Endometrial microvascular endothelial cells (primary cell): ENCODE measurements around the gene COIL. TPM values are rescaled to one million over a fixed set of nuclear protein-coding genes. Genes with fewer than 3 reads are reported as not detected.
"Not testable (repeated sequence)": the region's sequence is repeated elsewhere in the genome, so short reads cannot be mapped to it uniquely, and the experiment has no call there.

ENCODE experiments used
- in situ Hi-C: cut with HindIII; loops from 2 replicates; pipeline ENCODE4 v1.10.0; 2017; ENCODE audit warnings: low sequenced_read_pairs, low pct_unique_long_range_greater_than_20kb; ENCODE audit errors: inconsistent ontology term
- total RNA-seq: library from RNA; depleted of rRNA; stranded (reverse); fragments of >200 nt; gene quantifications from one replicate; pipeline ENCODE4 v1.2.3, GENCODE V29; 2015; ENCODE audit errors: inconsistent ontology term

COIL gene
- total RNA-seq, 1 donor from 2014 or later: 13.3 TPM

DNA sequence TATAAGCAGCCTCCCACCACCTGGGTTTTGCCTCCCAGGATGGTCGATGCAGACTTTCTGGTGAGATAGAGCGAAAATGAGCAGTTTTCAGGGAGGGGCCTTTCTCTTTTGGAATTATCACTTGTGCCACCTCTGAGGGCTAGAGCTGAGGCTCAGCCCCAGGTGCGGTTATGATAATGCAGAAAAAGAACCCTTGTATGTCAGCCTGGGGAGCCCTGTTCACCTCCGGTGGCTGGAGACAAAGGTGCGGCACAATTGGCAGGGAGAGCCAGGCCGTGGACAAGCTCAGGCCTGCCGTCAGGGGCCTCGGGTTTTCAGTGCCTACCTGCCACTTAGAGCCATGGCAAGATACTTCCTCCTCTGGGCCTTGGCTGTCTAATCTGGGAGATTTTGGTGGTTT is 21.5 kb upstream of the COIL start:
- in situ Hi-C loops: no loop called here

DNA sequence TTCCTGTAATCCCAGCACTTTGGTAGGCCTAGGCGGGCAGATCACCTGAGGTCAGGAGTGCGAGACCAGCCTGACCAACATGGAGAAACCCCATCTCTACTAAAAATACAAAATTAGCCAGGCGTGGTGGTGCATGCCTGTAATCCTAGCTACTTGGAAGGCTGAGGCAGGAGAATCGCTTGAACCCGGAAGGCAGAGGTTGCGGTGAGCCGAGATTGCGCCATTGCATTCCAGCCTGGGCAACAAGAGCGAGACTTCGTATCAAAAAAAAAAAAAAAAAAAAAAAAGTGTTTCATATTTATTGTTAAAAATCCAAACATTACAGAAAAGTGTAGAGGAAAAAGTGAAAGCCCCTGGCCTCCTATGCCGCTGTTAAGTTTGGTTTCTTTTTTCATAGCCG is 19.7 kb upstream of the COIL start:
- in situ Hi-C loops: not testable (repeated sequence)

DNA sequence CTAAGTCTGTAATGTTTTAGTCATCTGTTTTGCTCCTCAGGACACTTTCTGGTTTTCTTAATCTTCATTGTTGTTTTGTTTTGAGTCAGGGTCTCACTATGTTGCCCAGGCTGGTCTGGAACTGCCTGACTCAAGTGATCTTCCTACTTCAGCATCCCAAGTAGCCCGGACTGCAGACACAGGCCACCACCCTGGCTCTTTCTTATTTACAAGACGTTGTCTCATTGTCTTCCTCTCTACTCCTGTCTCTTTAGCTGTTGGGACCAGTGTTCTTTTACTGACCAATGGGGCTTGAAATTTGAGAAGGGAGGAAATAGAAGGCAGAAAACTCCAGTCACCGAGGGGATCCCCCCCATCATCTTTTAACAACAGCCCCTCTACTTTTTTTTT is 18.2 kb upstream of the COIL start:
- in situ Hi-C loops: no loop called here

DNA sequence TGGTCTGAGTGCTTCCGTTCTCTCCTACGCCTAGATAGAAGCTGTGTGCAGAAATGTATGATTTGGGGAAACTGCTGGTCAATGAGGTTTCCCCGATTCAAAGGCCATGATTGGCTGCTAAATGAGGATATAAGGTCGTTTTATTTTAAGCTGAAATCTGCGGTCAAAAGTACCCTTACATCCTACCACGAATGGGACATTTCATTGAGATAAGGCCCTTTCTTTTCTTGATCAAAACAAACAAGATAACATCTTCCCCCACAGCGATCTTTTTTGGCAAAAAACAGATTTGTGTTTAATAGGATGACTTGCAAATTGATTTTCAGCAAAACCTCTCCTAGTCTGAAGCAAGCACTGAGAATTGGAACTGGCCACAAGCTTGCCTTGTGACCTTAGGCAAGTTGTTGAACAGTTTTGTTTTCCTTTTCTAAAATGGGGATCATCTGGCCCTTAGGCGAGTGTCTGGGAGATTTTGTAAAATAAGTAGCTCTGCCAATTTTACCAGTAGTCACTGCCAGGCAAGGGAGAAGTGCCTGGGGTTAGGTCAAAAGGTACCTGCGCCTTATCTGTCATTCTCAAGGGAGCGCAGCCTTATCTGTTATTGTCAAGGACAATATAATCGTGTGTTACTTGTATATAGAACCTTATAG is 17.7 kb upstream of the COIL start:
- in situ Hi-C loops: no loop called here

DNA sequence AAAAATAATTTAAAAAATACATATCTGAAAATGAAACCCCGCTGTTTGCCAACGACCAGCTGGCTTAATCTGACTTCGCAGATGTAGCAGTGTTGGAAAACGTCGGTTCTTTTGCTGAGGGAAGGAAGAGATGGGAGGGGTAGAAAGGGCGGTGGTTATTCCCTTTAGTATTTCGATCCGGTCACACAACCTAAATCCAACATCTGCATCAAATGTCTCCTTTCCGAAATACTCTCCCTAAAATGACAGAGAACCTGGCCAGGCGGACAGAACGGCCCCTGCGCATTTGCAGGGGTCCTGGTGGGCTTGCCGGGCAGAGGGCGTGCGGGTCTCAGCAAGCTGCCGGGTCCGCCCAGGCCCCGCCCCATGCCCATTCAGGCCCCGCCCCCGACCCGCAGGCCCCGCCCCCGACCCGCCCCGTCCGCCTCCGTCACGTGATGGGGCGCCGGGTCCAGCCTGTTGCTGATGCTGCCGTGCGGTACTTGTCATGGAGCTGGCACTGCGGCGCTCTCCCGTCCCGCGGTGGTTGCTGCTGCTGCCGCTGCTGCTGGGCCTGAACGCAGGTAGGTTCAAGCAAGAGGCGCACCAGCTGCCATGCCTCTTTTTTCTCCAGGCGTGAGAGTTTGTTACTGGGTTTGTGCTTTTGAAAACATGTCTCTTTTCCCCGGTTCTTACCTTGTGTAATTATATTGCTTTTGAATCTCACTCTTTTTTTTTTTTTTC is 17.0 kb upstream of the COIL start, which contains the start of gene SCPEP1:
Gene SCPEP1, plus strand, starts transcription at position 459 of the 723 bp plus-strand sequence. Its CDS starts 29 bp downstream, at position 488.
- in situ Hi-C loops: no loop called here

DNA sequence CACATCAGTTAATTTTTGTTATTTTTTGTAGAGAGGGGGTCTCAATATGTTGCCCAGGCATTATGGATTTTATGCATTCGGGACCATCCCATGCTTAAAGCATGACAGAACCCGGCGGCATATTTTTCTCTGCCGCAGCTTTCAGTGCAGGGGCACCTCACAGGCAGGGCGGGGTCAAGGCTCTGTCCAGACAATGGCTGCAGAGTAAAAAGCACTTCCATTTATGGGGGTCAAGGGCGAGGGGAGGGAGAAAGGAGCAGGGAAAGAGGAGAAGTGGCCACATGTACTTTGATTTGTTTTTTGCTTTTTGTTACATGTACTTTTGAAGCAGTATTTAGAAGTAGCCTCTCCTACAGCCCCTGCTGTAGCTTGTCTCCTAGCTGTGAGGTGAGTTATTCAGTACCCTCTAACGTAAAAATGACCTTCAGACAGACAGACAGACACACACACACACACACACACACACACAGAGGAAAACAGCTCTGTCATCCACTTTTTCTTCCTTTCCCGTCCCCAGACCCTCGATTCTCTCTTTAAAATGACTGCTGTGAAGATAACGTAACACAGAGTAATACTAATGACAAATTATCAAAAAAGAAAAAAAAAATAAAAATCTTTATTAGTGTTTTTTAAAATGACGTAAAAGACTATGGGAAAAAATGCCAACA is 16.2 kb upstream of the COIL start:
- in situ Hi-C loops: no loop called here

DNA sequence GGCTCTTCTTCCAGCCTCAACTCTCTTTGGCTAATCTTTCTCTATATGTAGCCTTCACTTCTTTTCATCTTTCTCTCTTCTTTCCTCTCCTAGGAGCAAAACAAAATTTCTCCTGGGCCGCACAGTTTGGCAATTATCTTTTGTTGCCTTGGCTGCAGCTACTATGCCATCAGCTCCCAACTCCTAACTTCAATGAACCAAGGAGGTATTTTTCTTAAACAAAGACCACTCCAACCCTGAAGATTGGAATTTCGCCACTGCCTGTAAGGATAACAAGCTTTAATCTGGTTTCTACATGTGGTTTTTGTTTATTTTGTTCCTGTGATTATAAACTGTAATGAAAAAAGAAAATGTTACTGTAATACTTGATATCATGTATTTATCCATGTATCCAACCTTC is 14.8 kb upstream of the COIL start:
- in situ Hi-C loops: no loop called here

DNA sequence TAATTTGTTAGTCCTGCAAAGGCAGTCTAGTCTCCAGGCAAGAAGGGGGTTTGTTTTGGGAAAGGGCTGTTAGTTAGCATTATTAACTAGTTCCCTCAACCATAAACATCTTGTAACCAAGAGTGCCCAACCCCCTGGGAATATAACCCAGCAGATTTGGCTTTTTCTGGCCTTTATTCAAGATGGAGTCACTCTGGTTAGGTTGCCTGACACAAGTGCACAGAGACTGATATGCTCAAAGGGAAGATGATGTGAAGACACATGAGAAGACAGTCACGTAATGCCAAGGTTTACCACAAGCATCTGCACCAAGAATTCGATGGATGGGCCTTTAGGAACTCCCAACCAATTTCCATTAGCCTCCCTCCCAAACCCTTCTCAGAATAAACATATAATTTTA is 13.2 kb upstream of the COIL start:
- in situ Hi-C loops: no loop called here

DNA sequence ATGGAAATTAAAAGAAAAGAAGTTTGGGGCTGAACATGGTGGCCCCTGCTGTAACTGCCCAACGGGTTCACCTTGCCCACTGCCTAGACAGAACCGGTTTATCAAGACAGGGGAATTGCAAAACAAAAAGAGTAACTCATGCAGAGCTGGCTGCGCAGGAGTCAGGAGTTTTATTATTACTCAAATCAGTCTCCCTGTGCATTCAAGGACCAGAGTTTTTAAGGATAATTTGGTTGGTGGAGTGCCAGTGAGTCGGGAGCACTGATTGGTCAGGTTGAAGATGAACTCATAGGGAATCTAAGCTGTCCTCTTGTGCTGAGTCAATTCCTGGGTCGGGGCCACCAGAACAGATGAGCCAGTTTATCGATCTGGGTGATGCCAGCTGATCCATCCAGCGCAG is 12.7 kb upstream of the COIL start:
- in situ Hi-C loops: no loop called here

DNA sequence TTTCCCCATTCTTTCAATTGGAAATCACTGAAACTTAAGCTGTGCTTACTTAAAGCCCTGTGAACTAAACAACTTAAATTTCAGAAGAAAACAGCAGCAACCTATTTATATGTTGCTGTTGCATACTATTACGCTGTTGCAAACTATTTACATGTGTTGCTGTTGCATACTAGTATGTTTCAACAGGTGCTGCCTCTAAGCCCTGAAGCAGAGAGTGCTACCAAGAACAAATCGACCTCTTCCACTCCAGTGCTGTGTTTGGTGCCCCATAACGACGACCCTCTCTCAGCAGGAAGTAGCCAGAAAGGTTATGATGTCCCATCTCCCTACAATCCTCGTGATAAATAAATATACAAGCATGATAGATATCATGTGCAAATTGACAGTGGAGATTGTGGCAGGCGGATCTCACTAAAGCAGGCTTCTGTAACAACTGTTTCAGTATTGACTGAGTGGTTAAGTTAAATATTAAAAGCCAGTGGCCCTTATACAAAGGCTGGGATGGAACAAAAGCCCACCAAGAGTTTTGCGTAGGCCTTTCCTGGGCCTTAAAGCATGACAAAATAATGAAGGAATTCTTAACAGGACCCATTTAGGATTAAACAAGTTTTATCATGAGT is 11.4 kb upstream of the COIL start:
- in situ Hi-C loops: no loop called here

DNA sequence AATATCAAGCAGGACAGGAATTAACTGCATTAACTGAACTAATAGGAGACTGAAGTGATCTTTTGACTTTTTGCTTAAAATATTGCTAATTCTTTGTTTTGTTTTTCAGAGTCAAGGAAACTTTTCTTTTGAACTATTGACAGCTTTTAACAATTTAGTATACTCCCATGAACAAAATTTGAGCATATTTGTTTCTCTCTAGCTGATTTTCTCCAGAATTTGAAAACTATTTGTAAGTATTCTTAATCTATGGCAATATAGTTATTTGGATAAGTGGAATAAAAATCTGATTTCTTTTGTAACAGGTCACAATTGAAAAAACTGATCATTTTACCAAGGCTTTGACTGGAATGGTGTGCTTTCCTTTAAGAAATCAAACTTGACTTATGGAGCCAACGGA is 10.1 kb upstream of the COIL start:
- in situ Hi-C loops: no loop called here

DNA sequence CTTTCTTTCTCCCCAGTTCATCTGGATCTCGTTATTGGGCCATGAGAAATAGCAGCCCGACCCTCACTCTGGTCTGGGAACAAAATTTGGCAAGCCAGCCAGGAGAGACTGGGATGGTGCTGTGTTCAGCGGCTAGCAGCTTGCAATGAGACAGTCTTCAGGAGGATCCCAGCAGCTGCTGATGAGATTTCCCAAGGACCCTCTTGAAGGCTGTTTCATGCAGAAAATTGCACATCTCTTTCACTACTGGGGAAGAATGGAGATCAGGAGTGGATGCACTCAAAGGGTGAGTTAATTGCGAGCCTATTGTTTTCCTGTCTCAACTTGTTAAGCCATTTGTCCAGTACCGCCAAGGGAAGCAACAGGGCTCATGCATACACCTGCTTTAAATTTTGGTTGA is 5.5 kb upstream of the COIL start:
- in situ Hi-C loops: no loop called here

DNA sequence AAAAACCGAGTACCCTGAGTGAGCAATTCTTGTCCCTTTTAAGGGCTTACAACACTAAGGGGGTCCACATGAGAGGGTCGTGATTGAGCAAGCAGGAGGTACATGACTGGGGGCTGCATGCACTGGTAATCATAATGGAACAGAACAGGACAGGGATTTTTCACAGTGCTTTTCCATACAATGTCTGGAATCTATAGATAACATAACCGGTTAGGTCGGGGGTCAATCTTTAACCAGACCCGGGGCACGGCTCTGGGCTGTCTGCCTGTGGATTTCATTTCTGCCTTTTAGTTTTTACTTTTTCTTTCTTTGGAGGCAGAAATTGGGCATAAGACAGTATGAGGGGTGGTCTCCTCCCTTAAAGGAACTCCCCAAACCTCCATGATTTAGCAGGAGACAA is 4.8 kb upstream of the COIL start:
- in situ Hi-C loops: not testable (repeated sequence)

DNA sequence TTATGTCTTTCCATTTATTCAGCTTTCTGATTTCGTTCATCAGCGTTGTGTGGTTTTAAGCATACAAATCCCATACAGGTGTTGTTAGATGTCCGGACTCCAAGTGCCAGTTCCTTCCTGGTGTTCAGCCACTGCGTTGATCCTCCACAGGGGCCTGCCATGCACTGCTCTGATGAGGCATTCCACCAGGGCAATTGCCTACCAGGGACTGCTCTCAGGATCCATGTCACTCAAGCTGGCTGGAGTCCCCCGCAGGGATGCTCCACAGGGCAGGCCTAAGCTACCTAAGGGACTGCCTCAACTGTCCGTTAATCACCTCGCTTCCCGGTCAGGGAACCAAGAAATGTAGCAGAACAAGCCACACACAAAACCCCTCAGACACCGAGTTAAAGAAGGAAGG is 4.4 kb upstream of the COIL start:
- in situ Hi-C loops: not testable (repeated sequence)

DNA sequence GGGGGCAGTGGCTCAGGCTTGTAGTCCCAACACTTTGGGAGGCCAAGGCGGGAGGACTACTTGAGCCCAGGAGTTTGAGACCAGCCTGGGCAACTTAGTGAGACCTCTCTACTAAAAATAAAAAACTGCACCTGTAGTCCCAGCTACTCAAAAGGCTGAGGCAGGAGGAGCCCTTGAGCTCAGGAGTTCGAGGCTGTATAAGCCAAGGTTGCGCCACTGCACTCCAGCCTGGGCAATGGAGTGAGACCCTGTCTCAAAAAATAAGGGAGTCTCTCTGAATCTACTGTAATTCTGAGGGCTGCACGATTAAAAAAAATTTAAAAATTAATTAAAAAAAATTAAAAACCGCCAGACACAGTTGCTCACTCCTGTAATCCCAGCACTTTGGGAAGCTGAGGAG is 3.9 kb downstream of the COIL start:
- in situ Hi-C loops: no loop called here

DNA sequence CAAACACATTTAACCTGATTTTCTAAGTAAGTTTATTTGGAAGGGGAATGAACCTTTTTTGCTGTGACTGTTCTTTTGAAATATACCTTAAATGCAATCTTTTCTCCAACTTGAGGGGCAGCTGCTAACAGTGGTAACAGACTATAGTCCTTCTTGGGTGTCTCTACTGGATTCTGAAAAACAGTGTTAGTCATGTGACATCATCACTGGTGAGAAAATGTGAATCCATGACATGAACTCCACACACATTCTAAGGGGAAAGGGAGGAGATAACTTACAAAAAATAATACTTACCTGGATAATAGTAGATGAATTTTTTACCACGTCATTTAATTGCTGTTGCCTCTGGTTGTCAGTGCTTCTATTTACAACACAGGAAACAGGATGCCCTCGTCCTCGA is 11.3 kb downstream of the COIL start:
- in situ Hi-C loops: loop anchor here (25.0 kb wide), 1 partner anchor 112 kb away; the partner anchor contains the start of genes C17orf67 and DGKE

DNA sequence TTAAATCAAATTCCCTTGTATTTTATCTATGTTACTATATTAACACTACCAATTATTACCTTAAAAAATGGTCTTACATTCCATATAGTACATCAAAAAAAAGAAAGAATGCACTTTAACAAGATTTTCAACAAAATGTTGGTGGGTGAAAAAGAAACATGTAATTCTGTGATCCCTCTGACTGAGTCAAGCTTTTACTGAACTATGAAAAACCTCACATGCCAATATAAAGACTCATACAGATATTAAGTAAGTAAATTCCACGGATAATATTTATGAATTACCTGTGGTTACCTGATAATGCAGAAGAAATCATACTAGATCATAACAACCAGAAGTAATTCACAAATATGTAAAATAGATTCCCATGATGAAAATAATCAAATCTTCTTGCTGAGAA is 12.4 kb downstream of the COIL start:
- in situ Hi-C loops: loop anchor here (25.0 kb wide), 1 partner anchor 111 kb away; the partner anchor contains the start of genes C17orf67 and DGKE

DNA sequence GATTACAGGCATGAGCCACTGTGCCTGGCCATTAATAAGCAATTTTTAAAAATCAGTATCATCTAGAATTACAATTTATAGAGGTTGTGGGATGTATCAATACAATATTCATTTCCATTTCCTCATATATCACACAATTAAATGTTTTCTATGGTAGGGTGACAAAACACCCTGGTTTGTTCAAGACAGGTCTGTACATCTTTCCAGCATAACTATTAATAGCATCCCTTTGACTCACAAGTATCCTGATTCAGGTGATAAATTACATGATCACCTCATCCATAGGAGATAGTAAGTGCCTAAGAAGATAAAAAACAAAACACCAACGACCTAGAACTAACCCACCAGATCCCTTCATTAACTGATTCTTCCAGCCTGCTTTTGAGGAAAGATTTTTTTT is 13.1 kb downstream of the COIL start:
- in situ Hi-C loops: loop anchor here (25.0 kb wide), 1 partner anchor 110 kb away; the partner anchor contains the start of genes C17orf67 and DGKE

DNA sequence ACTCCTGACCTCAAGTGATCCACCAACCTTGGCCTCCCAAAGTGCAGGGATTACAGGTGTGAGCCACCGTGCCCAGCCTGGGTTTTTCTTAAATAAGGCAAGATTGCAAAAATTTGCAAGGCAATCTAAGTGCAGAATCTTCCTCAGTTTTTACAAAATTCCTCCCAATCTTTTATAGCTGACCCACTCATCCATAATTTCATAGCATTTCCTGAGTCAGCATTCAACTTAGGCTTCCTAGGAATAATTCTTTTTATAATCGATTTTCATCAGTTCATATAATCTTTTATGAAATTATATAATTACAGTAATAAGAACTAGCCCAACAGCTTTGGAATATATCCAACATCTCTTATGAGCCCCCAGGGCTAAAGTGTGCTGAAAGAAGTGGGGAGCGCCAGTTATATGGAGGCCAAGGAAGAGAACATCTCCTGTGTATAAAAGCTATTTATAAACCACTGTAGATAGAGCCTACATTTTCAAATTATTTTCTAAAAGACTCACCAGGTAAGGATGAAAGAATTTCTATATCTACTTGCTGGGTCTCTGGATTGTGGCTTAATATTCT is 14.8 kb downstream of the COIL start:
- in situ Hi-C loops: loop anchor here (25.0 kb wide), 1 partner anchor 109 kb away; the partner anchor contains the start of genes C17orf67 and DGKE
